Common myeloid progenitor, CD34-positive (primary cell): ENCODE results near the gene RNASE13.
"Not testable (repeated sequence)": the region's sequence is repeated elsewhere in the genome, so short reads cannot be mapped to it uniquely, and the experiment has no call there.

Source experiments
- CTCF ChIA-PET: fragments of 350-600 bp; sonication (Branson Sonifier 250); formaldehyde crosslinking; loops from one replicate; lab custom pipeline; 2021; ENCODE audit warnings: antibody characterized with exemption; lab: Charles Lee
- POLR2A ChIA-PET: fragments of 350-600 bp; sonication (Branson Sonifier 250); formaldehyde crosslinking; loops from one replicate; lab custom pipeline; 2021; ENCODE audit warnings: antibody characterized with exemption; lab: Charles Lee
- DNase-seq, 3 donors: peaks; one replicate each; pipeline versions ENCODE4 v3.0.0 to v3.0.0-alpha.2; 2013
- H3K27ac ChIP-seq, 2 experiments: 1 replicate in 1 of 2; 2 replicates in 1 of 2; pipeline ENCODE4 v1.7.0; 2013; ENCODE audit warnings: inconsistent platforms in 2 of 2, low read length in 2 of 2, mild to moderate bottlenecking in 2 of 2, low read depth in 1 of 2, moderate library complexity in 1 of 2; ENCODE audit not compliant: severe bottlenecking in 2 of 2, insufficient read depth in 1 of 2, poor library complexity in 1 of 2
- H3K27me3 ChIP-seq, 5 experiments: replicated peaks in 2 of 5; 1 replicate in 3 of 5; 2 replicates in 2 of 5; pipeline versions ENCODE4 v1.6.1 to v1.7.0; 2013; ENCODE audit warnings: low read length in 4 of 5, mild to moderate bottlenecking in 2 of 5, moderate library complexity in 2 of 5, inconsistent platforms in 1 of 5; ENCODE audit not compliant: insufficient read depth in 5 of 5, control insufficient read depth in 4 of 5
- H3K36me3 ChIP-seq, 4 experiments: 1 replicate in 2 of 4; 2 replicates in 2 of 4; pipeline versions ENCODE4 v1.6.1 to v1.7.0; 2013; ENCODE audit warnings: low read length in 3 of 4, control low read depth in 1 of 4, mild to moderate bottlenecking in 1 of 4; ENCODE audit not compliant: control insufficient read depth in 4 of 4, insufficient read depth in 4 of 4
- H3K4me1 ChIP-seq, 4 experiments: 1 replicate in 3 of 4; 2 replicates in 1 of 4; pipeline versions ENCODE4 v1.6.1 to v1.7.1; 2013; ENCODE audit warnings: low read length in 3 of 4, mild to moderate bottlenecking in 3 of 4, control low read depth in 1 of 4, inconsistent platforms in 1 of 4, moderate library complexity in 1 of 4; ENCODE audit not compliant: control insufficient read depth in 4 of 4, insufficient read depth in 4 of 4; ENCODE audit errors: control extremely low read depth in 1 of 4
- H3K4me3 ChIP-seq, 7 experiments: 1 replicate in 4 of 7; 2 replicates in 3 of 7; pipeline versions ENCODE4 v1.5.1 to v1.7.0; 2013; ENCODE audit warnings: mild to moderate bottlenecking in 7 of 7, low read length in 6 of 7, moderate library complexity in 6 of 7, inconsistent platforms in 2 of 7, low read depth in 2 of 7, control low read depth in 1 of 7; ENCODE audit not compliant: insufficient read depth in 4 of 7, control insufficient read depth in 1 of 7; ENCODE audit errors: extremely low read depth in 1 of 7
- H3K9me3 ChIP-seq, 5 experiments: 1 replicate in 4 of 5; 2 replicates in 1 of 5; pipeline versions ENCODE4 v1.6.1 to v1.7.1; 2013; ENCODE audit warnings: low read length in 4 of 5, mild to moderate bottlenecking in 2 of 5, inconsistent platforms in 1 of 5, low read depth in 1 of 5, moderate library complexity in 1 of 5; ENCODE audit not compliant: control insufficient read depth in 4 of 5, insufficient read depth in 2 of 5; ENCODE audit errors: control extremely low read depth in 1 of 5
- WGBS: methylation state at CpG from one replicate; pipeline ENCODE4 v1.1.5; 2013; ENCODE audit not compliant: insufficient coverage; 5-methylcytosine and 5-hydroxymethylcytosine counted together

Gene RNASE13

DNA sequence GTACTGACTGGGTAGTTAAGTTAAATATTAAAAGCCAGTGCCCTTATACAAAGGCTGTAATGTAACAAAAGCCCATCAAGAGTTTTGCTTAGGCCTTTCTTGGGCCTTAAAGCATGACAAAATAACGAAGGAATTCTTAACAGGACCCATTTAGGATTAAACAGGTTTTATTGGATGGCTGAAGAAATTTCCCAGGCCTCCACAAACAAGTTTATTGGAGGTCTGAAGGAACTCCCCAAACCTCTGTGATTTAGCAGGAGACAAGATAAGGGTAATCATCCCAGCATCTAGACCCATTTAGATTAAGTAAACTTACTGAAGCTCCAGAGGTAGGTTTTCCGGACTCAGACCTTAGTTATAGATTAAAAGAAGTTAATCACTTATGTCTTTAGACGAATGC is 24.9 kb downstream of the RNASE13 start:
- POLR2A ChIA-PET, H3K4me1 ChIP-seq, H3K9me3 ChIP-seq, H3K27me3 ChIP-seq, H3K27ac ChIP-seq, H3K36me3 ChIP-seq, DNase-seq, H3K4me3 ChIP-seq: not testable (repeated sequence)
- CTCF ChIA-PET: interaction anchor here (1.3 to 16.8 kb wide), 6 partner anchors 11 to 94 kb away, joined by 3 to 345 read pairs (median 66); partner anchors contain the start of genes RNASE13, RNASE7, SLC39A2 and TMEM253
- WGBS: 100% methylated on average over 1 of the region's 3 CpGs

DNA sequence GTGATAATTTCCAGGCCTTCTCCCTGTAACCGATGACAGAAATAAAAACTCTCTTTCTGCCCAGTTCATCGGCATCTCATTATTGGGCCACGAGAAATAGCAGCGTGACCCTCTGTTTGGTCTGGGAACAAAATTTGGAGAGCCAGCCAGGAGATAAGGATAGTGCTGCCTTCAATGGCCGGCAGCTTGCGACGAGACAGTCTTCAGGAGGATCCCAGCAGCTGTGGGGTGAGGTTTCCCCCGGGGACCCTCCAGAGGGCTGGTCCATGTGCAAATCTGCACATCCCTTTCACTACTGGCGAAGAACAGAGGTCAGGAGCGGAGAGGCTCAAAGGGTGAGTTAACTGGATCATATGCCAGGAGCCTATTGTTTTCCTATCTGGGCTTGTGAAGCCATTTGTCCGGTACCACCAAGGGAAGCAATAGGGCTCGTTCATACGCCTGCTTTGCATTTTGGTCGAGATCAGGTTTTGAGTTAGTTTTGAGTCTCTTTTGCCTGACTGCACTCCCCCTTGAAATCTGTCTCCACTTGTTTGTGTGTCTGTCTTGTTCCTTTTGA is 30.7 kb downstream of the RNASE13 start:
- ChIA-PET POLR2A (no interaction called here), CTCF (interaction anchor here (1.1 to 10.6 kb wide), 6 partner anchors 9 to 90 kb away, joined by 3 to 109 read pairs (median 6); no protein-coding TSS in a partner anchor)
- no peaks in the 10 kb centered on the region for H3K4me1 ChIP-seq
- no peak overlapping the region for H3K4me3 ChIP-seq
- H3K36me3 ChIP-seq: no peaks in the 10 kb centered on the region
- DNase-seq: no peak
- no peaks in the 10 kb centered on the region for H3K27me3 ChIP-seq
- H3K9me3 ChIP-seq: no peaks in the 10 kb centered on the region
- no peak overlapping the region for H3K27ac ChIP-seq
- 98% methylated on average over 13 of the region's 14 CpGs for WGBS

DNA sequence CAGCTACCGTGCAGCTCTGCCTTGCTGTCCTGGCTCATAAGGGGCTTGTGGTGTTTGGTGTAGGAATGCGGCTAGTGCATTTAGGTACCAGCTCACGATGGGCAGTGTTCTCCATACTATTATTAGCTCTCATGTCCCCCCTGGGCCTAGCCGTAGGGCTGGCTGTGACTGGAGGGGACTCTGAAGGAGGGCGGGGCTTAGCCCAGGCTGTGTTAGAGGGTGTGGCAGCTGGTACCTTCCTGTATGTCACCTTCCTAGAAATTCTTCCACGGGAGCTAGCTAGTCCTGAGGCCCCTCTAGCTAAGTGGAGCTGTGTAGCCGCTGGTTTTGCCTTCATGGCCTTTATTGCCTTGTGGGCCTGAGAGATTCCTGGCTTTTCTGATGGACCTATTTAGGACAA is 33.4 kb downstream of the RNASE13 start:
- H3K4me3 ChIP-seq: no peak overlapping the region
- ChIA-PET POLR2A (no interaction called here), CTCF (interaction anchor here (0.6 to 10.6 kb wide), 8 partner anchors 13 to 254 kb away, joined by 3 to 109 read pairs (median 4); no protein-coding TSS in a partner anchor)
- H3K27ac ChIP-seq: no peak overlapping the region
- no peak for DNase-seq
- no peaks in the 10 kb centered on the region for H3K9me3 ChIP-seq
- H3K4me1 ChIP-seq: no peaks in the 10 kb centered on the region
- 87% methylated on average over 4 of the region's 7 CpGs for WGBS
- H3K27me3 ChIP-seq: no peaks in the 10 kb centered on the region
- peaks cover 1 to 14% (median 8%) of the 10 kb centered on the region in 4 experiments for H3K36me3 ChIP-seq

DNA sequence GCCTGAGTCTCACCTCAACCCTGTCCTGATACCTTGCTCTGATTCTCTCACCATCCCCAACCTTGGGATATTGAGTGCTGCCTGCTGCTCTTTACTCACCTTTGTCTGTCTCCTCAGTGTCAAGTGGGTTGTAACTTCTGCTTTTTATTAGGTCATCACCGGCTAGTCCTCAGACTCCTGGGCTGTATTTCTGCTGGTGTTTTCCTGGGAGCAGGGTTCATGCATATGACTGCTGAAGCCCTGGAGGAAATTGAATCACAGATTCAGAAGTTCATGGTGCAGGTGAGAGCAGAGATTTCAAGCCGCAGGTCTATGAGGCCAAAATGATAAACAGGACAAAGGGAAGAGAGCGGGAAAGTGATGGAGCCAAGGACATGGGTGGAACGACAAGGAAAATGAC is 35.0 kb downstream of the RNASE13 start:
- POLR2A ChIA-PET: no interaction called here

DNA sequence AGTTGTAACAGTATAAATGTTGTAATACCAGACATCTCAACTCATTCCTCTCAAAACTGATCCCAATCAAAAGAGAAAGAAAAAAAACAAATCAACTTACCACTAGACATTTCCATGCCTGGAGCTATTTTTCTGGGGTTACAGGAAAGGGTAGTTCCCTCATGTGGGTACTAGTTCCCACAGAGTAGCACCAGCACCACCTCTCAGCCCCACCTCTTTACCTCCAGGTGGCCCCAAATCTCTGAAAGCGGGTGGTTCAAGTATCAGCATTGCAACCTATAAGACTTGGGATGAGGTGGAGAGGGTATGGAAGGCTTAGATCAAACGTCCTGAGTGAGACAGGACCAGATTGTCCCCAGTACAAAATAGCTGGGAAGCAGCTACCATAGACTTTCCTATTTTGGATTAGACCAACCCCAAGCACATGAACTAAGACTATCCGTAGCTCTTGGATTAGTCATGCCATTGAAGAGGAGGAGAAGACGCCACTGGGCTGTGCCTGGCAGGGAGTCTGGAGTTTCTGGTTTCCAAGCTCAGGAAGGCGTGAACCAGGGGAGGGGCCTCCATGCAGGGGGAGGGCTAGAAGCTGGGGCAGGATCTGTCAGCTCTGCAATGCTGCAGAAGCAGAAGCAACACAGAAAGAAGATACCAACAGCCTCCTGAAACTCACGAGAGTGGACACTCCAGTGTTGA is 35.8 kb downstream of the RNASE13 start, which contains the start of gene SLC39A2:
TSS of gene SLC39A2 (plus strand) at position 620 of the 693 bp plus-strand sequence. CDS start 154 bp downstream, outside the sequence.
- ChIA-PET CTCF (interaction anchor here (0.5 to 10.6 kb wide), 8 partner anchors 9 to 111 kb away, joined by 3 to 109 read pairs (median 3); partner anchors contain the start of gene METTL17), POLR2A (interaction anchor here (0.5 kb wide), 1 partner anchor 157 kb away, joined by 3 read pairs; no protein-coding TSS in a partner anchor)
- Histone ChIP-seq H3K4me3 (no peak within 1 kb of the TSS), H3K36me3 (peaks cover 12 to 37% (median 28%) of the 10 kb centered on the region in 4 experiments), H3K4me1 (no peaks in the 10 kb centered on the region), H3K9me3 (no peaks in the 10 kb centered on the region), H3K27ac (no peak within 1 kb of the TSS), H3K27me3 (no peaks in the 10 kb centered on the region)
- no peak for DNase-seq
- WGBS: 93% methylated on average over 4 of the region's 6 CpGs

More for the DNA sequence above, 35.0 kb downstream of the RNASE13 start:
- CTCF ChIA-PET: interaction anchor here (1.7 to 10.6 kb wide), 2 partner anchors 10 to 17 kb away, joined by 4 to 109 read pairs; partner anchors contain the start of gene METTL17
- Histone ChIP-seq H3K27ac (no peak overlapping the region), H3K4me3 (no peak overlapping the region), H3K9me3 (no peaks in the 10 kb centered on the region), H3K27me3 (no peaks in the 10 kb centered on the region), H3K36me3 (peaks cover 10 to 30% (median 24%) of the 10 kb centered on the region in 4 experiments), H3K4me1 (no peaks in the 10 kb centered on the region)
- WGBS: 85% methylated on average over 4 of the region's 4 CpGs
- no peak for DNase-seq

DNA sequence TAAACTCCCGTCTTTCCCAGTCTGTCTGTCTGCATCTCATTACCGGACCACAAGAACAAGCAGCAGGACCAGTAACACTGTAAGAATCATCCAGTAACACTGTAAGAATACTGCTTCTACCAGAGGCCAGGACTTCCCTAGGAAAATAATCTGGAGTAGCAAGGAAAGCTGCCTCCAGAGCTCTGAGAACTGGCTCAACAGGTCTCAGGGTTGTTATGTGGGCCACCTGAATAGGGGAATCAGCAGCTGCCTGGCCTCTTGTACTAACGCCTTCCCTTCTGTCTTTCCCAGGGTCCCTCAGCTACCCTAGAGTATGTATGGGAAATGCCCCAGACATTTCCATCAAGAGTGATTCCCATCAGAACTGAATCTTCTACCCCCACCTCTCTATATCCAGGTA is 36.5 kb downstream of the RNASE13 start:
- no peak for DNase-seq
- ChIA-PET CTCF (interaction anchor here (0.7 to 10.6 kb wide), 8 partner anchors 11 to 112 kb away, joined by 3 to 109 read pairs (median 3); no protein-coding TSS in a partner anchor), POLR2A (no interaction called here)
- Histone ChIP-seq H3K36me3 (peaks cover 13 to 43% (median 30%) of the 10 kb centered on the region in 4 experiments), H3K27ac (no peak overlapping the region), H3K4me3 (no peak overlapping the region), H3K9me3 (no peaks in the 10 kb centered on the region), H3K27me3 (no peaks in the 10 kb centered on the region), H3K4me1 (no peaks in the 10 kb centered on the region)
- WGBS: 92% methylated on average over 1 of the region's 3 CpGs
